Ascending aorta (tissue), 2 donors: ENCODE data around the gene LAX1. TPM values are rescaled to one million over a fixed set of nuclear protein-coding genes. Genes with fewer than 3 reads are reported as not detected.

Source experiments
- DNase-seq, 2 donors: peaks; one replicate each; pipeline ENCODE4 v3.0.0-alpha.2; 2019; ENCODE audit warnings: low spot score in 2 of 2
- H3K27ac ChIP-seq, 2 donors: fragments of 200-600 bp; sonication (generic); one replicate each; pipeline ENCODE4 v1.5.1; 2016 to 2017; ENCODE audit warnings: mild to moderate bottlenecking in 1 of 2
- H3K27me3 ChIP-seq: fragments of 200-600 bp; sonication (generic); one replicate; pipeline ENCODE4 v1.5.1; 2017
- H3K36me3 ChIP-seq, 2 donors: fragments of 200-600 bp; sonication (generic); one replicate each; pipeline ENCODE4 v1.5.1; 2016
- H3K4me1 ChIP-seq, 2 donors: fragments of 200-600 bp; sonication (generic); one replicate each; pipeline ENCODE4 v1.5.1; 2016 to 2017; ENCODE audit warnings: mild to moderate bottlenecking in 1 of 2
- H3K4me3 ChIP-seq, 2 donors: fragments of 200-600 bp; sonication (generic); one replicate each; pipeline ENCODE4 v1.5.1; 2016 to 2017; ENCODE audit warnings: mild to moderate bottlenecking in 1 of 2
- H3K9me3 ChIP-seq, 2 donors: fragments of 200-600 bp; sonication (generic); one replicate each; pipeline ENCODE4 v1.5.1; 2016
- CTCF ChIP-seq, 3 experiments: fragments of 200-600 bp in 2 of 3; fragments of 450-650 bp in 1 of 3; sonication (generic) in 2 of 3; IDR thresholded peaks; one replicate each; pipeline ENCODE4 v1.5.1; 2016 to 2019; ENCODE audit warnings: antibody characterized with exemption in 3 of 3, mild to moderate bottlenecking in 1 of 3, moderate library complexity in 1 of 3
- intact Hi-C: fragments of 100-400 bp; cut with DNase I; formaldehyde crosslinking; loops from one replicate; pipeline ENCODE4 v1.15.1; 2023
- total RNA-seq: library from RNA; depleted of rRNA; stranded (reverse); fragments of >200 nt; gene quantifications from one replicate; pipeline ENCODE4 v1.1.0, GENCODE V29; 2016

The LAX1 gene
- total RNA-seq, 1 donor from 2014 or later, result not detected

GRCh38 chr1:203763505-203763904, 1.5 kb upstream of the LAX1 start:
- intact Hi-C loops, result no loop called here
- Histone ChIP-seq H3K27me3 (no peaks in the 10 kb centered on the region), H3K27ac (no peak overlapping the region), H3K4me1 (no peaks in the 10 kb centered on the region), H3K4me3 (no peak overlapping the region), H3K36me3 (no peaks in the 10 kb centered on the region), H3K9me3 (no peaks in the 10 kb centered on the region)
- no peak for DNase-seq
- TF ChIP-seq CTCF (IDR thresholded peaks at IDR 0.05), result no peak

- Histone ChIP-seq H3K9me3 (no peaks in the 10 kb centered on the region), H3K27me3 (no peaks in the 10 kb centered on the region), H3K36me3 (no peaks in the 10 kb centered on the region), H3K27ac (no peak overlapping the region), H3K4me1 (peaks cover 0 to 3% of the 10 kb centered on the region in 2 donors), H3K4me3 (no peak overlapping the region)
- intact Hi-C loops, result no loop called here
- no peak for TF ChIP-seq CTCF (IDR thresholded peaks at IDR 0.05)
- DNase-seq, result no peak
Observed at GRCh38 chr1:203764105-203765028, 616 bp upstream of the LAX1 start.

GRCh38 chr1:203768256-203768655, 3.3 kb downstream of the LAX1 start:
- intact Hi-C loops, result no loop called here
- no peaks in the 10 kb centered on the region for H3K9me3 ChIP-seq
- H3K4me3 ChIP-seq, result no peak overlapping the region
- no peak for DNase-seq
- H3K27ac ChIP-seq, result no peak overlapping the region
- no peaks in the 10 kb centered on the region for H3K27me3 ChIP-seq
- TF ChIP-seq CTCF (IDR thresholded peaks at IDR 0.05), result no peak
- no peaks in the 10 kb centered on the region for H3K36me3 ChIP-seq
- peaks cover 3 to 4% of the 10 kb centered on the region in 2 donors for H3K4me1 ChIP-seq

- intact Hi-C loops, result loop anchor here (1.0 kb wide), 1 partner anchor 26 kb away; the partner anchor contains the start of genes ZBED6 and ZC3H11A
- Histone ChIP-seq H3K4me3 (peak overlapping the region in 1 of 2 donors; percentile 43), H3K4me1 (peaks cover 3 to 4% of the 10 kb centered on the region in 2 donors)
Observed at GRCh38 chr1:203769505-203770343, 4.7 kb downstream of the LAX1 start.

More at GRCh38 chr1:203769505-203770343, 4.7 kb downstream of the LAX1 start:
- Histone ChIP-seq H3K9me3 (no peaks in the 10 kb centered on the region), H3K36me3 (no peaks in the 10 kb centered on the region), H3K27me3 (no peaks in the 10 kb centered on the region), H3K27ac (peak overlapping the region; percentile 31 to 36)
- peak; percentile 51 to 95 for DNase-seq
- no peak for TF ChIP-seq CTCF (IDR thresholded peaks at IDR 0.05)
